Glomerular visceral epithelial cell (primary cell): ENCODE data around the gene MAP1LC3C.
"Not testable (repeated sequence)": the region's sequence is repeated elsewhere in the genome, so short reads cannot be mapped to it uniquely, and the experiment has no call there.

ENCODE experiments used
- DNase-seq: peaks from one replicate; pipeline ENCODE4 v3.0.0-alpha.2; 2016; ENCODE audit errors: extremely low spot score

Gene MAP1LC3C

DNA sequence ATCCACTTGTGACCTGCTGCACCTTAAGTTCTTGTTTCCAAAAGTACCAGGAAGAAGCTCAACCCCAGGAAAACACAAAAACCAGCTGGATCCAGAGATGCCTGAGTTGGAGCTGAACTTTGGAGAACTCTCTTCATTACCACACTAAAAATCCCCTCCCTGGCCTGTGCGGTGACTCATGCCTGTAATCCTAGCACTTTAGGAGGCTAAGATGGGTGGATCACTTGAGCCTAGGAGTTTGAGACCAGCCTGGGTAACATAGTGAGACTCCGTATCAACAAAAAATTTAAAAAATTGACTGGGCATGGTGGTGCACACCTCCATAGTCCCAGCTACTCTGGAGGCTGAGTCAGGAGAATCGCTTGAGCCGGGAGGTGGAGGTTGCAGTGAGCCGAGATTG is 6.2 kb downstream of the MAP1LC3C start:
- peak; percentile 27 for DNase-seq

GRCh38 chr1:241990040-241990439 is 8.9 kb downstream of the MAP1LC3C start:
- peak; percentile 97 for DNase-seq

DNA sequence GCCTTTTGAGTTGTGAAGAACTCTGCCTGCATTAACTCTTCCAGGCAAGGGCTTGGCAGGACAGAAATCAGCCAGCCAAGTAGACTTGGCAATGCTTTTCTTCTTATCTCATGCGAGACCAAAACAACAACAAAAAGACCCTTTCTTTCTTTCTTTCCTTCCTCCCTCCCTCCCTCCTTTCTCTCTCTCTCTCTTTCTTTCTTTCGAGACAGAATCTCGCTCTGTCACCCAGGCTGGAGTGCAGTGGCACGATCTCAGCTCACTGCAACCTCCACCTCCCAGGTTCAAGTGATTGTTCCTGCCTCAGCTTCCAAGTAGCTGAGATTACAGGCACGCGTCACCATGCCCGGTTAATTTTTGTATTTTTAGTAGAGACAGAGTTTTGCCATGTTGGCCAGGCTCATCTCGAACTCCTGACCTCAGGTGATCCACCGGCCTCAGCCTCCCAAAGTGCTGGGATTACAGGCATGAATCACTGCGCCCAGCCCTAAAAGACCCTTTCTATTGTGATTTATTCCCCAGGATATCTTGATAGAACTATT is 10.4 kb downstream of the MAP1LC3C start:
- not testable (repeated sequence) for DNase-seq

DNA sequence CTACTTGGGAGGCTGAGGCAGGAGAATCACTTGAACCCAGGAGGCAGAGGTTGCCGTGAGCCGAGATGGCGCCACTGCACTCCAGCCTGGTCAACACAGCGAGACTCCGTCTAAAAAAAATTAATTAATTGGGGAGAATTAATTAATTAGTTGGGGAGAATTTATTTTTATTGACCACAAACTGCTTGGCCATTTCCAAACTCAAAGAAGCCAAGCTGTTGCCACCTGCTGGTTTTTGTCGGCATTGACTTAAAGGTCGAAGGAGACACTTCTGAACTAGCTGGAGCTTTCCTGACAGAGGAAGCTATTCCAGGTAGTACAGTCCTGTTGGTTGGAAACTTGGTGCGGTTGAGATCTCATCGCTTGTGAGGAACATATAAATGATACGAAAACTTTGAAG is 13.1 kb downstream of the MAP1LC3C start:
- peak; percentile 35 for DNase-seq

DNA sequence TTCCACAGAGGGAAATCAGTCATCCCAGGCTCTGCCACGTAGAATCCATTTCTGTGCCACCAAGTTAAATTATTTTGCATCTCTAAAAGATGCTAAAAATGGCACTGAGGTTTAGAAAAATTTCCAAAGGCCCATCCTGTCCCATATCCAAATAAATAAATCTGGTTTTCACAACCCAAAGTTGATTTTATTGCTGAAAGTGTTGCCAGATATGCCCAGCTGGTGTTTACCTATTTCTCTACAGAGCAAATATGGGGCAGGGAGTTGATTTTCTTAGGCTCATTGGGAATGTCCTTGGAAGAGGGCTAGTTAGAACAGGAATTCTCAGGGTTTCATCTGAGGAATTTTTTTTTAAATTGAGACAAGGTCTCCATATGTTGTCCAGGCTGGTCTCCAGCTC is 19.0 kb downstream of the MAP1LC3C start:
- DNase-seq = no peak

DNA sequence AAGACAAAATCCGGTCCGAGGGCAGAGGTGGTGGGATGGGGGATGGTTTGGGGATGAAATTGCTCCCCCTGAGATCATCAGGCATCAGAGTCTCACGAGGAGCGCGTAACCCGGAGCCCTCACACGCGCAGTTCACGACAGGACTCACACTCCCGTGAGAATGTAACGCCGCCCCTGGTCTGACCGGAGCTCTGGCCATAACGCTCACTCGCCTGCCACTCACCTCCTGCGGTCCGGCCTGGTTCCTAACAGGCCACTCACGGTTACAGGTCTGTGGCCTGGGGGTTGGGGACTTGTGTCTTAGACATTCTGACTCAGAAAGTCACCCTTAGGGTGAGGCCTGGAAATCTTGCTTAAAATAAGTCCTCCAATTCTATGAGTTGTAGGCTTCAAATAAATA is 19.8 kb downstream of the MAP1LC3C start:
- no peak for DNase-seq

DNA sequence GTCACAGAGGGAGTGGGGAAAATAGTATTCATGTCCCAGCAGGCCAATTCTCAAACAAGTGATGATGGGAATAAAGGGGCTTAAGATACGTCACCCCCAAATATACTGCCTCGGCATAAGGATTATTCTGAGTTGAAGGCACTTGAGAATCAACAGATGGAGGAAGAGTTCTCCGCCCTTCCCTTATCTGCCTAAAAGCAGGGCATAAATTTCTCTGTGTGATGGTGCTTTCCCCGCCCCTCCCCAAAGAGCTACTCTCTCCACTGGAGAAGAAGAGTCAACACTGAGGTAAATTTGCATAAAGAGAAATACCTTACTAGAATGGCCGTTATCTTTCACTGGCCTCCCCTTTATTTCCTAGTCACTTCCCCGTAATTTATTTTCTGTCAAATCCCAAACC is 22.7 kb downstream of the MAP1LC3C start:
- DNase-seq = no peak

- DNase-seq = peak; percentile 76
Measured at GRCh38 chr1:241972703-241973369, 26.1 kb downstream of the MAP1LC3C start.

DNA sequence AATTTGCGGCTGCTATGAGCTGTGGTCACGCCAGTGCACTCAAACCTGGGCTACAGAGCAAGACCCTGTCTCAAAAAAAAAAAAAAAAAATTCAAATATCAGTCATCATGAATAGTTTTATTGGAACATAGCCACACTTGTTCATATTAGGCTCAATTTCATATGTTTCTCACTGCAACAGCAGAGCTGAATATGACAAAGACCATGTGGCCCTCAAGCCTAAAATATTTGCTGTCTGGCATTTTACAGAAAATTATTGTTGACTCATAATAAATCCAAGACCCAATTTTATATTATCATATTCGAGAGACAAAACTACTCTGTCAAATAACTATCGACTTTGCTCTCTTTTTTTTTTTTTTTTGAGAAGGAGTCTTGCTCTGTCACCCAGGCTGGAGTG is 30.3 kb downstream of the MAP1LC3C start:
- DNase-seq = no peak

- DNase-seq = no peak
Measured at GRCh38 chr1:241964550-241965282, 34.2 kb downstream of the MAP1LC3C start.

DNA sequence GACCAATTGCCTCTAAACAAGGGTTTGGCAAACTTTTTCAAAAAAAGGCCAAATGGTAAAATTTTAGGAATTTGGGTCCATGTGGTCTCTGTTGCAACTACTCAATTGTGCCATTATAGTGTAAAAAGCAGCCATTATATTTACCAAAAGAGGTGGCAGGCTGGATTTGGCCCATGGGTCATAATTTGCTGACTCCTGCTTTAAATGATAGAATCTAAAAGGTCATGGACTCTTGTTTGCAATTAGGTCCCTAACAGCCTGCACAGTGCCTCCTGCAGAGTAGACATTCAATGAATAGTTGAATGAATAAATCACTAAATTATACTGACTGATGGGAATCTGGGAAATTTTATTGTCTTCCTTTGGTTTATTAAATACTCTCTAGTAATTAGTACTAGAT is 35.2 kb downstream of the MAP1LC3C start:
- no peak for DNase-seq

DNA sequence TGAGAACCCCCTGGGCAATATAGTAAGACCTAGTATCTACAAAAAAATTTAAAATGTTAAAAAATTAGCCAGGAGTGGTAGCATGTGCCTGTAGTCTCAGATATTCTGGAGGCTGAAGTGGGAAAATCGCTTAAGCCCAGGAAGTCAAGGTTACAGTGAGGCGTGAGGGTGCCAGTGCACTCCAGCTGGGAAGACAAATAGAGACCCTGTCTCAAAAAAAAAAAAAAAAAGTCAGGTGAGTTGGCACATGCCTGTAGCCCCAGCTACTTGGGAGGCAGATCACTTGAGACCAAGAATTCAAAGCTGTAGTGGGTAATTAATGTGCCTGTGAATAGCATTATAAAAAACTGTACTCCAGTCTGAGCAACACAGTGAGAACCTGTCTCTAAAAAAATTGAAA is 36.7 kb downstream of the MAP1LC3C start:
- no peak for DNase-seq

GRCh38 chr1:241957692-241958494 is 41.0 kb downstream of the MAP1LC3C start, which contains the start of gene BECN2:
Gene BECN2 (plus strand): TSS chr1:241957767. CDS start chr1:241957767, 0 bp downstream.
- no peak for DNase-seq

DNA sequence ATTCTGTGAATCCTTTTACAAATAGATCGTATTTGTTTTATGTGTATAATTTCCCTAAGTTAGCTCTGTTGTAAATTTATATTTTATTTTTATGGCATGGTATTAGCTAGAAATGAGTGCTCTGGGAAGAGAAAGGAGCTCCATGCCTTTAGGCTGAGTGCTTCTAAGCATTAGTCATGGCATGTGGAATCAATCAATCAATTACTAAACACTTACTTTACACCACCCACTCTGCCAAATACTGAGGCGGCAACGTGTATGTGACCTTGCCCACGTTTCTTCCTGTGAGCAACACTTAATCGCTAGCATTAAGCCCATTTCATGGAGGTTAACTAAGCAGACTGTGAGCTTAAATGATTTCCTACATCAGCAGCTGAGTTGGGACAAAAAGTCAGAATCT is 48.5 kb downstream of the MAP1LC3C start:
- DNase-seq = no peak

- DNase-seq = no peak
Measured at GRCh38 chr1:241947354-241947753, 51.5 kb downstream of the MAP1LC3C start.
